ENCODE data around the gene MYO1D. TPM values are rescaled to one million over a fixed set of nuclear protein-coding genes. Genes with fewer than 3 reads are reported as not detected.

Gene MYO1D
- total RNA-seq, 1 donor from 2014 or later, result 11.9 TPM

GRCh38 chr17:32862940-32863339 lies 14.0 kb downstream of the MYO1D start:
- DNase-seq (ENCODE audit: low read depth, low spot score), result no peak
- H3K36me3 Mint-ChIP-seq (ENCODE audit: low read depth), result no peaks in the 10 kb centered on the region
- H3K27ac Mint-ChIP-seq (ENCODE audit: unreplicated experiment), result no peak overlapping the region
- peaks cover 3% of the 10 kb centered on the region for H3K27me3 Mint-ChIP-seq (ENCODE audit: low read depth)
- no peaks in the 10 kb centered on the region for H3K9me3 Mint-ChIP-seq
- no peaks in the 10 kb centered on the region for H3K4me1 Mint-ChIP-seq
- TF ChIP-seq CTCF (conservative IDR thresholded peaks at IDR 0.05), result no peak
- no peak overlapping the region for H3K4me3 Mint-ChIP-seq

GRCh38 chr17:32861981-32862380 lies 14.9 kb downstream of the MYO1D start:
- no peak overlapping the region for H3K4me3 Mint-ChIP-seq
- H3K9me3 Mint-ChIP-seq, result no peaks in the 10 kb centered on the region
- no peak for TF ChIP-seq CTCF (conservative IDR thresholded peaks at IDR 0.05)
- H3K36me3 Mint-ChIP-seq (ENCODE audit: low read depth), result no peaks in the 10 kb centered on the region
- H3K27ac Mint-ChIP-seq (ENCODE audit: unreplicated experiment), result no peak overlapping the region
- peaks cover 3% of the 10 kb centered on the region for H3K27me3 Mint-ChIP-seq (ENCODE audit: low read depth)
- H3K4me1 Mint-ChIP-seq, result no peaks in the 10 kb centered on the region
- DNase-seq (ENCODE audit: low read depth, low spot score), result no peak

- Mint-ChIP-seq H3K4me1 (no peaks in the 10 kb centered on the region), H3K9me3 (no peaks in the 10 kb centered on the region), H3K27ac (ENCODE audit: unreplicated experiment) (no peak overlapping the region), H3K4me3 (no peak overlapping the region), H3K27me3 (ENCODE audit: low read depth) (peaks cover 3% of the 10 kb centered on the region), H3K36me3 (ENCODE audit: low read depth) (no peaks in the 10 kb centered on the region)
- DNase-seq (ENCODE audit: low read depth, low spot score), result no peak
- TF ChIP-seq CTCF (conservative IDR thresholded peaks at IDR 0.05), result no peak
Measured at GRCh38 chr17:32859857-32860525, 16.9 kb downstream of the MYO1D start.

GRCh38 chr17:32855620-32856019 lies 21.3 kb downstream of the MYO1D start:
- TF ChIP-seq CTCF (conservative IDR thresholded peaks at IDR 0.05), result no peak
- H3K4me3 Mint-ChIP-seq, result no peak overlapping the region
- no peak overlapping the region for H3K27ac Mint-ChIP-seq (ENCODE audit: unreplicated experiment)
- H3K36me3 Mint-ChIP-seq (ENCODE audit: low read depth), result no peaks in the 10 kb centered on the region
- no peaks in the 10 kb centered on the region for H3K4me1 Mint-ChIP-seq
- no peak for DNase-seq (ENCODE audit: low read depth, low spot score)
- H3K9me3 Mint-ChIP-seq, result no peaks in the 10 kb centered on the region
- peaks cover 7% of the 10 kb centered on the region for H3K27me3 Mint-ChIP-seq (ENCODE audit: low read depth)

GRCh38 chr17:32854832-32855389 lies 22.0 kb downstream of the MYO1D start:
- peaks cover 7% of the 10 kb centered on the region for H3K27me3 Mint-ChIP-seq (ENCODE audit: low read depth)
- DNase-seq (ENCODE audit: low read depth, low spot score), result no peak
- no peak for TF ChIP-seq CTCF (conservative IDR thresholded peaks at IDR 0.05)
- no peaks in the 10 kb centered on the region for H3K4me1 Mint-ChIP-seq
- H3K9me3 Mint-ChIP-seq, result no peaks in the 10 kb centered on the region
- H3K36me3 Mint-ChIP-seq (ENCODE audit: low read depth), result no peaks in the 10 kb centered on the region
- no peak overlapping the region for H3K27ac Mint-ChIP-seq (ENCODE audit: unreplicated experiment)
- no peak overlapping the region for H3K4me3 Mint-ChIP-seq
